Endothelial cell of coronary artery (primary cell): Measurements from ENCODE around the gene ERN1. TPM values are rescaled to one million over a fixed set of nuclear protein-coding genes. Genes with fewer than 3 reads are reported as not detected.

Experiments used
- total RNA-seq: library from RNA; depleted of rRNA; stranded (reverse); fragments of >200 nt; gene quantifications from 2 replicates; pipeline ENCODE4 v1.2.3, GENCODE V29; 2014

ERN1 gene
- 5.3 and 11.1 TPM in 2 replicates for total RNA-seq

DNA sequence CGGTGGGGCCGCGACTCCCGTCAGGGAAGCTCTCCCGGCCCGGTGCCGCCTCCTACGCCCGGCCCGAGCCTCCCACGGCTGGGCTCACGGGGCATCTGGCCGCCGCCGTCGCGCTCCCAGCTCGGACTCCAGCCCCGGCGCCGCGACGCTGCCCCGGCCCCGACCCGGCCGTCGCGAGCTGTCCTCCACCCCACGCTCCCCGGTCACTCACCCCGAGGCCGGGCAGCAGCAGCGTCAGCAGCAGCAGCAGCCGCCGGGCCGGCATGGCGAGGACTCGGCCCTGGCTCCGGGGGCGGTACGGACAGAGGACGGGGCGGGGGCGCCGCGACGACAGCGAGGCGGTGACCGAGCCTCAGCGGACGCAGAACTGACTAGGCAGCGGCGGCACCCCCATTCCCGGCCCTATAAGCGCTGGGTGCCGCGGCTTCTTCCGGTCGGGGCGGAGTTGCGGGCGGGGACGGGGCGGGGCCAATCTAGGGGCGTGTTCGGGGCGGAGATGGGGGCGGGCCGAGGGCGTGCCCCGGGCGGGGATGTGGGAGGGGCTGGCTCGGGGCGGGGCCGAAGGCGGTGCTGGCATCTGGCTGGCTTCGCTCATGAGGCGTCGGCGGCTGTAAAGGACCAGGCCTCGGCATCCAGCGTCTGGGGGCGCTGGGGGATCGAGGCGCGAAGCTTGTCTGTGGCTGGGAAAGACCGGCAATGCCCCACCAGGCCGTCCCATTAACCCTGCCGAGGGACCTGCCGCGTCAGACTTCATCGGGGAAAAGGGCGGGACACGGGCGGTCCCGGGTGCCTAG, at the start of gene ERN1:
TSS of gene ERN1 (minus strand) at position 380 of the 794 bp plus-strand sequence. CDS start at position 265, 115 bp downstream.

DNA sequence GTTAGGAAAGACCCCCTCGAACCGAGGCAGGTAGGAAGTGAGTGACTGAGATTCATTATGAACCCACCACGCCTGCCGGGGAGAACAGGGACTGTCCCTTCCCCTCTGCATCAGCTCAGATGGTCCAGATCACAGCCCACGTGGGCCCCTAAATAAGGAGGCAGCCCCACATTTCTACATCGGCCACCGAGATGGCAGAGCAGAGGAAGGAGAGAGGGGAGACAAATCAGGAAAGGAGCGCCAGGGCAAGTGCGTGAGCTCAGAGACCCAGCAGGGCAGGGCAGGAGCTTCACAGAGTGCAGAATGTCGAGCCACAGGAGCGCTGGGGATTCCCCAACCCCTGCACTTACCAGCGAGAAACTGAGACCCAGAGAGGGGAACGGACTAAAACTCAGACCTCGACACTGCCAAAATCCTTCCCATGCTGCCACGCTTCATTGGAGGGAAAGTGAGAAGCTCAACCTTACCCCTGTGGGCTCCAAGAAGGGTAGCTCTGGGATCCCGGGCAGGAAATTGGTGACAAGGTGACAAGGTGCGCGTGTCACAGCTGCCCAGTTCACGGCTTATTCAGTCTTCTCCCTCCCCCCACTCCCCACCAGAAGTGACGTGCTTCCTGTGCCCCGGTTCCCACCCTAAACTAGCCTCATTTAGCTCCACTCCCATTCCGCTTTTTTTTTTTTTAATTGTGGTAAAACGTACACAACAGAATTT, 109.7 kb downstream of the ERN1 start, which contains the start of gene ICAM2:
TSS of gene ICAM2 (minus strand) at position 578 of the 711 bp plus-strand sequence. CDS start 13,942 bp downstream, outside the sequence.

DNA sequence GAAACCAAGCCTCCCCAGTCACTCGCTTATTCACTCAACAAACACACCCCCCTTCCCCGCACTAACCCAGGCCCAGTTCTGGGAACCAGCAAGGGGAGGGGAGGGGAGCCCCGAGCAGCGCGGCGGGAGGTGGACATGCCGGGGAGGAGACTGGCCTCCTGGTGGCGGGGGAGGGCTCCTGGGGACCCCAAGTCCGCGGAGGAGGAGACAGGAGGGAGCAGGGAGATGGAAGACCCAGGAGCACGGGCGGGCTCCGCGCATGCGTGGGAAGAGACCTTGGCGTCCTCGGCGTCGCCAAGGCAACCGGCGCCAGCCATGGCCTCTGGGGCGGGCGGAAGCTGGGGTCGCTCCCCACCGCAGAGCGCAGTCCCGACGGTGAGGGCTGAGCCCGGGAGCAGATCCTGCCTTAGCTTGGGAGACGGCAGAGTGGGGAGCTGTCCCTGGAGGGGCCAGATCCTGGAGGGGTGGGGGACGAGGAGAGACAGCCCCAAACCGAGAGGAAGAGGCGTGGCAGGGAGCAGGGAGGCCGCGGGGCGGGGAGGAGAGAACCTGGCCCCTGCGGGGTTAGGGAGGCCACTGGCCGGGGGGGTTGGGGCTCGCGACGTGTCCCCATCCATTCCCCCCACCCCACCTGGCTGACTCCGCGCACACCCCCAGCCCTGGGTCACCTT, 131.8 kb downstream of the ERN1 start, which contains the start of gene PRR29:
TSS of gene PRR29 (plus strand) at position 302 of the 671 bp plus-strand sequence. CDS start at position 316, 14 bp downstream.

Other genes starting within 250 kb of the ERN1 start
- gene GH2, start 248.2 kb downstream of the ERN1 start, total RNA-seq = not detected in 2 replicates
- gene CSH1, start 233.6 kb downstream of the ERN1 start, total RNA-seq = not detected in 2 replicates
- gene CSHL1, start 218.9 kb downstream of the ERN1 start, total RNA-seq = not detected in 2 replicates
- not detected in 2 replicates for gene GH1, start 211.3 kb downstream of the ERN1 start, total RNA-seq
- gene CD79B, start 197.8 kb downstream of the ERN1 start, total RNA-seq = 1.1 TPM in 2 replicates
- gene SCN4A, start 157.2 kb downstream of the ERN1 start, total RNA-seq = under 0.01 and 0.09 TPM in 2 replicates
- 0.27 and 0.28 TPM in 2 replicates for gene PRR29, start 131.8 kb downstream of the ERN1 start, total RNA-seq
- gene ICAM2, start 109.5 kb downstream of the ERN1 start, total RNA-seq = 348 and 500 TPM in 2 replicates
- 17.8 and 23.7 TPM in 2 replicates for gene TEX2, start 133.1 kb upstream of the ERN1 start, total RNA-seq